OCI-LY3 (cell line): ENCODE results near the gene ABCA4.

Experiments
- CTCF ChIP-seq: fragments of 200-600, 300-600 bp; sonication (generic); IDR thresholded peaks from 2 replicates; pipeline ENCODE4 v1.5.1; 2014; ENCODE audit warnings: antibody characterized with exemption, low read length, low read depth
- EZH2phosphoT487 ChIP-seq: fragments of 200-600 bp; shearing (Covaris generic); IDR thresholded peaks from 2 replicates; pipeline ENCODE4 v1.6.1; 2018; ENCODE audit warnings: antibody characterized with exemption, mixed run types, low read depth

GRCh38 chr1:93963585-93963984, 157.4 kb downstream of the ABCA4 start:
- no peak for TF ChIP-seq CTCF
- no peak for TF ChIP-seq EZH2phosphoT487
